Renal cortical epithelial cell (primary cell): ENCODE data around the gene RIN3. TPM values are rescaled to one million over a fixed set of nuclear protein-coding genes. Genes with fewer than 3 reads are reported as not detected.

Experiments
- DNase-seq: peaks from one replicate; pipeline ENCODE4 v3.0.0-alpha.2; 2011; ENCODE audit warnings: low read depth
- total RNA-seq: library from RNA; depleted of rRNA; stranded (reverse); fragments of >200 nt; gene quantifications from 2 replicates; pipeline ENCODE4 v1.2.3, GENCODE V29; 2014

RIN3 gene
- total RNA-seq, 1 donor from 2014 or later = 8.5 TPM

GRCh38 chr14:92646952-92647796 lies 133.6 kb downstream of the RIN3 start:
- peak; percentile 36 for DNase-seq

DNA sequence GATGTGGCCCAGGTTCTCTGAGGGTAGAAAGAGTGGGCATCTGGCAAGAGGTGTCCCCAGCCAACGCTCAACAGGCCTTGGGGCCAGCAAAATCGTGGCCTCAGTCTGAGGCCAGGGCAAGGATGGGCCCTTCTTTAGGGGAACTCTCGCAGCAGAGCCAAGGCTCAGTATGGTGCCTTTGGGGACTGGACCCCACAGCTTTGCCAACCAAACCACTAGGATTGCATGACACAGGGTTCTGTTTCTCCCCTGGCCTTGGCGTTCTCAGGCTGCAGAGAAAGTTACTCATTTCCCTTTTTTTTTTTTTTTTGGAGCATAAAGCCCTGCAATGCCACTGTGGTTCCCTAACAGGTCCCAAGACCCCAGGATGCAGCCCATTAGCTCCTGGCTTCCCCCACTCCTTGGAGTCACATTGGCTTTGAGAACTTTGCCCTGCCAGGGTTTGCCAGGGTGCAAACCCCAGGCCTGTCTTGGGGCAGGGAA lies 134.3 kb downstream of the RIN3 start:
- DNase-seq = no peak

DNA sequence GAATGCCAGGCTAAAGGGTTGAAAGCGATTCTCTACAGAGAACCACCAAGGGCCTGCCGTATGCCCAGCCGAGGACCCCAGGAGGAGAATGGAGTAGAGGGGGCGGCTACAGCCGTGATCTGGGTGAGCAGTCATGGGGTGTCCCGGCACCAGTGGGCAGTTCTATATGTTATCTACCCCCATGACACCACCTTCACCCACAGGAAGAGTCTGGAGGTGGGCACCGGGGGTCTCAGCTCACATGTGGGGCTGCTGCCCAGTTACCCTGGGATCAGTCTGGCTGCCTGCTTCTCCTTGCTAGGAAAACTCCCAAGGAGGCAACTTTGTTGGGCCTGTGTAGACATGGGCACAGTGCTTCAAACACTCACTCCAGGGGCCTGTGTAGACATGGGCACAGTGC lies 135.5 kb downstream of the RIN3 start:
- DNase-seq = no peak

DNA sequence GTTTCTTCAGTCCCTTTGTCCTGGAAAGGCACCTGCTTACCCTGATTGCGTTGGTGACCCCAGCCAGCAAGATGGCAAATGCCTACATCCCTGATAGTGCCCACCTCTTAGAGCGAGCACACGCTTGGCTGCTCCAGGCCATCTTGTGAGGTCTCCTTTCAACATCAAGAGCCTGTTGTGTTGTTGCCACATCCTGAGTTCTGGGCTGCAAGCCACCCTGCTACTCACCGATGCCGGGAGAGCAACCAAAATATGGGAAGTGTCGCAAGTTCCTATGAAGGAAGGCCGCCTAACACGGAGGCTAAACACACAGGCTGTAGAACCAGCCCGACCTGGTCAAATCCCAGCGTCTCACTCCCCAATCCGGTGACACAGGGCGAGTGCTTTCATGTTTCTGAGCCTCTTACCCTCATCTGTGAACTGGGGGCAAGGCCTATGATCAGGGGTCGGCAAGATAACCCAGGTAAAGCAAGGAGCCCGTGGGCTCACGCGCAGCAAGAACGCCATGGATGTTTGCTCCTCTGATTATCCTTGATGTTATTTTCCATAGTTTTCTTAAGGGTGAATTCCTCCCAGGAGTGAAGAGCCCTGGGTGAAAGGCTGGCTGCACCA lies 136.5 kb downstream of the RIN3 start:
- DNase-seq = no peak

DNA sequence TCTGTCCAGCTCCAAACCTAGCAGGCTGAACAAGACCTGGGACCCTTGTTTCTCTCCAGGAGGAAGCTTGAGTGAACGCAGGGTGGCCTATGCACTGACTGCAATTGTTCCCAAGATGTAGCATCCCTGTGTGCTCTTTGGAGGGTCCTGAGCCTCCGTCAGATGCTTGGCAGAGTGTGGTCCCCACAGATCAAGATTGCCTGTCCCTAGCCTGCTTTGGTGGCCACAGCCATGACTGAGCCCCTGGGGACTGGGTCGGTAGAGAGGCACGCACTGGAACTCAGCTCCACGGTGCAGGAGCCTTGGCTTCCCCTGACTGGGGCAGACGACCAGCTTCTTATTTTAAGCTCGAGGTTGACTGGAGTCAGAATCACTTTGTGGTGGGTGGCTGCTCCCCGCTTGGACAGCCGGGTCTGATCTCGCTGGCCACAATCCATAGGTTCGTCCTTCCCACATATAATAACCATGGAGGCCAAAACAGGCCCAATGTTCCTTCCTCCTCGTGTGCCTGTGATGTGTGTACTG lies 137.1 kb downstream of the RIN3 start:
- no peak for DNase-seq

DNA sequence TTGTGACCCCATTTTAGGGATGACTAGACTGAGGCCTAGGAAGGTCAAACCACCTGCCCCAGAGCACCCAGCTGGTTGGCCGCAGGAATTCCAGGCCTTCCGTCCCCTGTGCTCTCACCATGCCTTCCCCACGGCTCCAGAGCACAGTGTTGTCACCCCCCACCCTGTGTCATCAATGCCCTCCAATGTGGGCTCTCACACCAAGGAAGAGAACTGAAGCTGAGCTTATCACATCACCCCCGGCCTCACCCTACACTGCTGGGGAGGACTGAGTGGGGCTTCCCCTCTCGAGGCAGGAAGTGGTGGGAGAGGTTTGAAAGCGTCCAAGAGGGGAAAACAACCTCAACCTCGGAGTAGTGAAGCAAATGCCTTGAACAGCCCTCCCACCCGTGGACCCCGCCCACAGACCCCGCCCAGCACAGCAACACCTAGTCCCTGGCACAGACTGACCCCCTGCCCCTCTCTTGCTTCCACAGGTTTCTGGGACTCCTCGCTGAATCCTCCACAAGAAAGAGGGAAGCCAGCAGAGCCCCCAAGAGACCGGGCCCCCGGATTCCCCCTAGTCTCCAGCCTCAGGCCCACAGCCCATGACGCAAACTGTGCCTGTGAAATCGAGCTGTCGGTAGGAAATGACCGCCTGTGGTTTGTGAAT lies 137.7 kb downstream of the RIN3 start:
- DNase-seq = no peak

DNA sequence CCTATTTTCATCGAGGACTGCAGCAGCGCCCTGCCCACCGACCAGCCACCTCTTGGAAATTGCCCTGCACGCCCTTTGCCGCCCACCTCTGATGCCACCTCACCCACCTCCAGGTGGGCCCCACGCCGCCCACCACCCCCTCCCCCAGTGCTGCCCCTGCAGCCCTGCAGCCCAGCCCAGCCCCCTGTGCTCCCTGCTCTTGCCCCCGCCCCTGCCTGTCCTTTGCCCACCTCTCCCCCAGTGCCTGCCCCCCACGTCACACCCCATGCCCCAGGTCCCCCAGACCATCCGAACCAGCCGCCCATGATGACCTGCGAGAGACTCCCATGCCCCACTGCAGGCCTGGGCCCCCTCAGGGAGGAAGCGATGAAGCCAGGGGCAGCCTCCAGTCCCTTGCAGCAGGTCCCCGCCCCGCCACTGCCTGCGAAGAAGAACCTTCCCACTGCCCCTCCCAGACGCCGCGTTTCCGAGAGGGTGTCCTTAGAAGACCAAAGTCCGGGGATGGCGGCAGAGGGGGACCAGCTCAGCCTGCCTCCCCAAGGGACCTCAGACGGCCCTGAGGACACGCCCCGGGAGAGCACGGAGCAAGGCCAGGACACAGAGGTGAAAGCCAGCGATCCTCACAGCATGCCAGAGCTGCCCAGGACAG lies 138.3 kb downstream of the RIN3 start:
- DNase-seq = no peak

GRCh38 chr14:92652413-92653151 lies 139.0 kb downstream of the RIN3 start:
- no peak for DNase-seq

DNA sequence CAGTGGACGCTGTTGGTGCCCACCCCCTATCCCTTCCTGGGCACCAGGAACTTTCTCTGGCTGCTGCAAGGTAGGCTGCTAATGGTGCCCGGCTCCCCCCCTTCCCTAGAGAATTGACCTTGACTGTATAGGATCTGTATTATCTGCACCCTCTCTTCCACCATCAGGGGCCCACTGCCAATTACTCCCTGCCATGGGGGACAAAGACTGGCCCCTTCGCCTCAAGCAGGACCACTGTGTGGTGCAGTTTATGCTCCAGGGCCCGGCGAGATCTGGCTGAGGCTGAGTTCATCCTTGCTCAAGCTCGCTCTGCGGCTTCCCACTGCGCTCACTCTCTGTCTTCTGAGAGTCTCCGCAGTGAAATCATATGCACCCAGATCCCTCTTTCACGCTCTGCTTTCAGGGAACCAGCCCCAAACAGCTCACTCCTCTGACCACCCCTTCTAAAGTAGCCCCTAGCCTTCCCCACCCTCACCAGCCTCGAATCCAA lies 139.6 kb downstream of the RIN3 start:
- DNase-seq = no peak

GRCh38 chr14:92654239-92654901 lies 140.8 kb downstream of the RIN3 start:
- DNase-seq = no peak

GRCh38 chr14:92655419-92656201 lies 142.0 kb downstream of the RIN3 start:
- no peak for DNase-seq

DNA sequence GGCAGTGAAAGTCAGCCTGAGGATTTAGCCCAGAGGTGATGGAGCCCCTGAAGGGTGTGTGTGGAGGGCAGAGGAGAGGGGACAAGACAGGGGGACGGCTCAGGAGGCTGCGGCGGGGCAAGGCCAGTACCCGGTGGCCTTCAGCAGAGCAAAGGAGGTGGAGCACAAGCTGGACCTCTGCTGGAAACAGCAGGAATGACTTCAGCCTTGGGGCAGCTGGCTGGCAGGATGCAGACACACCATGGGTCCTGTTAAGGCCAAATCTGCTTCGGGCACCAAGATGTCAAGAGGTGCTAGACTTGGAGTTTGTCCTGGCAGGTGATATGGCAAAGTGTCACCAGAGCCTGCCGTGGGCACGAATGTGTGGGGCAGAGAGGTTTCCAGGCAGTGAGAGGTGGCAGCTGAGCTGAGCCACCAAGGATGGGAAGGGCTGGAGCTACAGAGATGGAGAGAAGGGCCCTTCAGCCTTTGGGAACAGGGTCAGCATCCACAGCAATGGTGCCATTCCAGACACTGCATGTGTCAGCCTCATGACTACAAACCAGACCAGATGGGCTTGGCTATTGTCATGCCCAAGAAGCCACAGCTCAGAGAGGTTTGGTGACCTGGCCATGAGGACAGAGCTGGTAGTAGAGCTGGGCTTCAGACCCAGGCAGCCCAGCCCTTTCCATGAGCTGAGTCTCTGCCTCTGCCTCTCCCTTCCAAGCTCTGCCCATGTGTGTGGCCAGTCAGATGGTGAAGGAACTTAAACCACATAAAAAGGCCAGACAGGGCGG lies 142.9 kb downstream of the RIN3 start:
- no peak for DNase-seq

DNA sequence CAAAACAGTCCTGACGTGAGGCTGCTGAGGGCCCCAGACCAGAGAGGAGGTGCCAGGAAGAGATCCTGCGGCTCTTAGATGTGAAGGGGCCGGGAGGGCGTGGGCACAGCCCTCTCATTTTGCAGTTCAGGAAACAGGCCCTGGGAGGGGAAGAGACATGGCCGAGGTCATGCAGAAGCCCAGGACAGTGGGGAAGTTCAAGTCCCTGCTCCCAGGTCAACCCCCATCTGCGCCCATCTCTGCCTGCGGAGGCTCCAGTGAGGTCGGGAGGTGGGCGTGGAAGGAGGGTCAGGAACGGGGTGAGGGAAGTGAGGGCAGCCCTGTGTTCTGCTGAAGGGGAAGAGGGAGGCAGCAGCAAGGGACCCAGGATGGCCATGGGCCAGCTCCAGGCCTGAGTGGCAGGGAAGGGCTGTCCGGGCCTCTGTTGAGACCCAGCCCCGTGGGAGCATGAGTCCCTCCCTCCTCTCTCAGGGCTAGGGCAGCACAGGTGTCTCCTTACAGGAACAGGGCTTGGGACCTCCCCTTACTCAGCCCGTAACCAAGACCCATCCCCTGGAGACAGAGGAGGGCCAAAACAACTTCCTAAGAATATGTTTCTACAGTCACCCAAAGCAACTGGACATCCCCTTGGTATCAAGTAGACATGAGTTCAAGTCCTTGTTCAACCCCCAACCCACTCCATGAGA lies 144.0 kb downstream of the RIN3 start:
- no peak for DNase-seq

GRCh38 chr14:92658160-92658559 lies 144.6 kb downstream of the RIN3 start:
- no peak for DNase-seq

GRCh38 chr14:92658684-92659083 lies 145.1 kb downstream of the RIN3 start:
- DNase-seq = no peak

GRCh38 chr14:92659765-92660561 lies 146.4 kb downstream of the RIN3 start:
- DNase-seq = no peak

- no peak for DNase-seq
Observed at GRCh38 chr14:92660571-92660970, 147.0 kb downstream of the RIN3 start.

GRCh38 chr14:92663049-92663448 lies 149.5 kb downstream of the RIN3 start:
- DNase-seq = no peak
